Spleen (tissue), 7 donors: ENCODE results near the gene APP.

Source experiments
- CTCF ChIP-seq, 11 experiments: fragments of 200-600 bp in 7 of 11; fragments of 450-650 bp in 4 of 11; sonication (generic) in 4 of 11; IDR thresholded peaks in 8 of 11; conservative IDR thresholded peaks in 3 of 11; 1 replicate in 7 of 11; 2 replicates in 4 of 11; pipeline versions ENCODE4 v1.4.0 to v1.8.0; 2016 to 2021; ENCODE audit warnings: antibody characterized with exemption in 11 of 11, inconsistent platforms in 4 of 11, mild to moderate bottlenecking in 1 of 11
- POLR2A ChIP-seq, 3 donors: fragments of 450-650 bp; IDR thresholded peaks; one replicate each; pipeline ENCODE4 v1.5.1; 2017; ENCODE audit warnings: antibody characterized with exemption in 3 of 3, mild to moderate bottlenecking in 1 of 3
- donor health status: DM: no; HTN: no; CAD: no; lungs with moderate emphysema.
- donor health status: DM: no; HTN: no; CAD: no.
- donor health status: DM: no; HTN: no; CAD: no.

GRCh38 chr21:26157801-26158200 lies 12.8 kb downstream of the APP start:
- TF ChIP-seq CTCF (IDR thresholded peaks at IDR 0.05 in 8 of 11, conservative IDR thresholded peaks at IDR 0.05 in 3 of 11) (no peak), POLR2A (IDR thresholded peaks at IDR 0.05) (no peak)
